ENCODE measurements around the gene TLCD3B. TPM values are rescaled to one million over a fixed set of nuclear protein-coding genes. Genes with fewer than 3 reads are reported as not detected.

Gene TLCD3B
- total RNA-seq, 3 donors from 2014 or later, result 0.38 to 0.46 TPM; not detected in 1

DNA sequence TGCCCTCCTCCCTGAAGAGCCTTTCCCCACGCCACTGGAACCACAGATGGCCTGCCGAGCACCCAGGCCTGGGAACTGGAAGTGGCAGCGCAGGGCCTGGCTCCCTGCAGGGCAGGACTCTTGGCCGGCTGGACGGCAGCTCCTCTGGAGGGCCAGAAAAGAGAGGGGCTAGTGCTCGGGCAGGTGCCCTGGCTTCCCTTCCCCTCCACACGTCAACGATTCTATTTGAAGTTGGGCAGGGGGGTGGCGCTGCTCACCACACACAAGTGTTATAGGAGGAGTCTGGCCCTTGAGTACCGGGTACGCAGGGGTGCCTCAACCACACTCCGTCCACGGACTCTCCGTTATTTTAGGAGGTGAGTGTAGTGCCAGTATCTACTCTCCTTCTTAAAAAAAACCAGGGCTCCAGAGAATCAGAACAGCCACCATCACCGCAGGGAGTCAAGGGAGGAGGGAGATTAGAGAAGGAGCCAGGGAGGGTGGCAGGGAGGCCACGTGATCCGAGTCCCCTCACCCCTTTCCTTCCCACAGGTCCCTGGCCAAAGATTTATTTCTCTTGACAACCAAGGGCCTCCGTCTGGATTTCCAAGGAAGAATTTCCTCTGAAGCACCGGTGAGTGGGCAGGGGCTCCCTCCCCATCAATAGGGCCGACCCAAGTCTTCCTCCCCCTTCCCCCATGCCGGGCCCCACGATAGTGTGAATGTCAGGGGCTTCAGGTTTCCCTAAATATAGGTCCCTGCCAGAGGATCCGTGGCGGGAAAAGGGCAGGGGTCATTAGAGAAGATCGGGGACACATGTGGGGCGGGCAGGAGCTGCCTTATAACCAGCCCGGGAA is 33.0 kb upstream of the TLCD3B start:
- ATAC-seq, result peak; percentile 22
- peaks cover 32% of the 10 kb centered on the region for H3K4me1 ChIP-seq (ENCODE audit: low read depth)
- DNase-seq, result peak; percentile 79 to 88 (median 80)

DNA sequence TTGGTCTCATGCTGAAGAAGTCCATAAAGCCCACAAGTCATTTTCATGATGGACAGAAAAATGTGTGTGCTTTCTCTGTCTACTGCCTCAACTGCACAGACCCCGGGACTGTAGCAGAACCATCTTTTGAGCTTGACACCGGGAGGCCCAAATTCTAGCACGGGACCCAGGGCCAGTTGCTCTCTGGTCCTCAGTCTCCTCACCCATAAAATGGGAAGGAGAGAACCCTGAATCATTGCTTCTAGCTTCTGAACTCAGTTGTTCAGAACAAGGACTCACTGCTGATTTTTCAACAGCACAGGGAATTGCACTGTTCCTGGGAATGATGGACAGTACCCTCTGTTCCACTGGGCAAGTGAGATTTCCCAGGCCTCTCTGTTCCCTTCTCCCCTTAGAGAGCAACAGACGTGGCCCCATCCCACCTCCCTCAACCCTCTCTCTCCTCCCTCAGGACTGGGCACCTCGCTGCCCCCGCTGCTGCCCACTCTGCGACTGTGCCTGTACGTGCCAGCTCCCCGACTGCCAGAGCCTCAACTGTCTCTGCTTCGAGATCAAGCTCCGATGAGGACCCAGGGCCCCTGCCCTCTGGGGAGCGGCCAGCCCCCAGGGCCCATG is 32.3 kb upstream of the TLCD3B start:
- H3K4me3 ChIP-seq, result no peak overlapping the region
- TF ChIP-seq, protein P1, sequence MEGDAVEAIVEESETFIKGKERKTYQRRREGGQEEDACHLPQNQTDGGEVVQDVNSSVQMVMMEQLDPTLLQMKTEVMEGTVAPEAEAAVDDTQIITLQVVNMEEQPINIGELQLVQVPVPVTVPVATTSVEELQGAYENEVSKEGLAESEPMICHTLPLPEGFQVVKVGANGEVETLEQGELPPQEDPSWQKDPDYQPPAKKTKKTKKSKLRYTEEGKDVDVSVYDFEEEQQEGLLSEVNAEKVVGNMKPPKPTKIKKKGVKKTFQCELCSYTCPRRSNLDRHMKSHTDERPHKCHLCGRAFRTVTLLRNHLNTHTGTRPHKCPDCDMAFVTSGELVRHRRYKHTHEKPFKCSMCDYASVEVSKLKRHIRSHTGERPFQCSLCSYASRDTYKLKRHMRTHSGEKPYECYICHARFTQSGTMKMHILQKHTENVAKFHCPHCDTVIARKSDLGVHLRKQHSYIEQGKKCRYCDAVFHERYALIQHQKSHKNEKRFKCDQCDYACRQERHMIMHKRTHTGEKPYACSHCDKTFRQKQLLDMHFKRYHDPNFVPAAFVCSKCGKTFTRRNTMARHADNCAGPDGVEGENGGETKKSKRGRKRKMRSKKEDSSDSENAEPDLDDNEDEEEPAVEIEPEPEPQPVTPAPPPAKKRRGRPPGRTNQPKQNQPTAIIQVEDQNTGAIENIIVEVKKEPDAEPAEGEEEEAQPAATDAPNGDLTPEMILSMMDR (IDR thresholded peaks at IDR 0.05), result no peak
- no peak for DNase-seq
- peaks cover 27% of the 10 kb centered on the region for H3K4me1 ChIP-seq (ENCODE audit: low read depth)
- no peaks in the 10 kb centered on the region for H3K36me3 ChIP-seq (ENCODE audit: low read depth)
- no peak for ATAC-seq
- H3K9me3 ChIP-seq, result no peaks in the 10 kb centered on the region
- intact Hi-C loops (cut with DNase I, micrococcal nuclease), result no loop called here

More for the DNA sequence above, 33.0 kb upstream of the TLCD3B start:
- H3K4me3 ChIP-seq, result peak overlapping the region; percentile 96
- no peaks in the 10 kb centered on the region for H3K9me3 ChIP-seq
- H3K36me3 ChIP-seq (ENCODE audit: low read depth), result peaks cover 5% of the 10 kb centered on the region
- intact Hi-C loops (cut with DNase I, micrococcal nuclease), result no loop called here
- TF ChIP-seq, protein P1 (IDR thresholded peaks at IDR 0.05), result no peak

DNA sequence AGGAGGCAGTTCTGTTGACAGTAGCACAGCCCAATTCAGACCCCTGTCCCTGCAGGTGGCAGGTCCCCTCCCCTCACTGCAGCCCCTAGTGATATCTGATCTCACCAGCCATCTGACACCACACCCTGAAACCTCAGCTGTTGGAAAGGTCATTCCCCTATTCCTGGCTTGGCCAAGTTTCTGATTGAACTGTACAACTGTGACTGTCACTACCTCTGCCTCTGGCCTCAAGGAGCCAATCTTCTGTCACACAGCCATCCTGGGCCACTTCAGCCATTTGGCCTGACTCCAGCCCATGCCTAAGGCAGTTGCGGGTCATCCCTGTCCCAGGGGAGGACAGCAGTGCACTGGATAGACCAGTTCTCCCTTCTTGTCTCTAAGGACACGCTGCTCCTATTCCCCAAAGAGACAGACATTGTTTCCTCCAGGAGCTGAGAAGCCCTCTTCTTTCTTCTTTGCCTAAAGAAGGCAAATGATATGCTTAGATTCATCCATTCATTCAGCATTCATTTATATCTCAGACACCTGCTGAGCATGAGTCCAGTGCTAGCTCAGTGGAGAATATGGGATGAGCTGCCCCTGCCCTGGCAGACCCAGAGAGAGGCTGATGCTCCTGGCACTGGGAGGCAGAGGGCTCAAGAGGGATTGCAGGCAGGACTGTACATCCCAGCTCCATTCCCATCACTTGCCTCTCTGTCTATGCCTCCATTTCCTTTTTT is 29.9 kb upstream of the TLCD3B start:
- peak in 1 of 3 donors; percentile 31 for DNase-seq
- Histone ChIP-seq H3K36me3 (ENCODE audit: low read depth) (no peaks in the 10 kb centered on the region), H3K9me3 (no peaks in the 10 kb centered on the region), H3K4me1 (ENCODE audit: low read depth) (peaks cover 10% of the 10 kb centered on the region), H3K4me3 (no peak overlapping the region)
- TF ChIP-seq, protein P1 (IDR thresholded peaks at IDR 0.05), result no peak
- ATAC-seq, result no peak
- intact Hi-C loops (cut with DNase I, micrococcal nuclease), result no loop called here

DNA sequence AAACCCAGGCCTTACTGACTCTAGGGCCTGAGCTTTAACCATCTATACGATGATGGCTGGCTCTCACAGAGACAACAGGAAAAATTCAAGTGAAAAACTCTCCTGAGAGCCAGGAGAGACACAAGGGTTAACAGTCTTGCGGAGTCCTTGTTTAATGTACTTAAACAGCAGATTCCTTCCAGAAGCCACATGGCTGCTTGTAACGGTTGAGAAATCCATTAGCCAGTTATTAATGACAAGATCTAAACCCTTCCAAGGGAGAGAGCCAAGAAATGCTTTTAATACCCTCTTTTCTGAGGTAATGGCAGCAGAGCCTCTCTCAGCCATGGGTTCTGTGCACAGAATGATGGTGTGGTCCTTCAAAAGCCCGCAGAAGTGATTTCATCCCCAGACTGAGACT is 29.3 kb upstream of the TLCD3B start:
- TF ChIP-seq, protein P1 (IDR thresholded peaks at IDR 0.05), result no peak
- Histone ChIP-seq H3K9me3 (no peaks in the 10 kb centered on the region), H3K4me3 (no peak overlapping the region), H3K36me3 (ENCODE audit: low read depth) (no peaks in the 10 kb centered on the region), H3K4me1 (ENCODE audit: low read depth) (peaks cover 10% of the 10 kb centered on the region)
- ATAC-seq (no peak), DNase-seq (no peak)
- intact Hi-C loops (cut with DNase I, micrococcal nuclease), result no loop called here

DNA sequence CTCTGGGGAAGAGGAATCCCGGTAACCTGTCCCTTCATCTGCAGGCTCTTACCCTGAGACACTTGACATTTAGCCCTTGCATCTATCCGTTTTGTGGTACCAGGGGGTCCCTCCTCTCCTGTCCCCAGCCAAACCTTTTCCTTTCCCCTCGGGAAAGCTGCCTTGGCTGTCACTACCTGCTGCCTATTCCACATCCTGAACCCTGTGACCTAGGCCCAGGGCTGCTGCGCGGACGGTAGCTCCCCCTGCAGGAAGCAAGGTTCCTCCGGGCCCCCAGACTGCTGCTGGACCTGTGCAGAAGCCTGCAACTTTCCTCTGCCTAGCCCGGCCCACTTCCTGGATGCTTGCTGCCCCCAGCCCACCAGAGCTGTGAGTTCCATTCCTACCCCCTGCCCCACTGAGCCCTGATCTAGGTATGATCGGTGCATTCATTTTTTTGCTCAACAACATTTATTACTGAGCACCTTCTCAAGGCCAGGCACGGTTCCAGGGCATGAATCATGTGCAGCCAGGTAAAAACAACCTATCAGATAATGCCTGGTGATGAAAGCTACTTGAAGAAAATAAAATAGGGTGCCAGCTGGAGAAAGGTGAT is 24.0 kb upstream of the TLCD3B start:
- ATAC-seq, result peak; percentile 75
- Histone ChIP-seq H3K9me3 (no peaks in the 10 kb centered on the region), H3K4me1 (ENCODE audit: low read depth) (peaks cover 7% of the 10 kb centered on the region), H3K36me3 (ENCODE audit: low read depth) (no peaks in the 10 kb centered on the region), H3K4me3 (no peak overlapping the region)
- peak; percentile 69 to 73 (median 69) for DNase-seq
- intact Hi-C loops (cut with DNase I, micrococcal nuclease), result no loop called here
- TF ChIP-seq, protein P1 (IDR thresholded peaks at IDR 0.05), result no peak
